Keratinocyte (primary cell): ENCODE data around the gene LDAH. TPM values are rescaled to one million over a fixed set of nuclear protein-coding genes. Genes with fewer than 3 reads are reported as not detected.

Experiments used
- DNase-seq: peaks from one replicate; pipeline ENCODE4 v3.0.0-alpha.2; 2011; ENCODE audit warnings: low read depth, missing footprints, low spot score
- FAIRE-seq: peaks from 2 replicates; lab custom pipeline; 2011; peaks lifted over from hg19 to GRCh38; lab: Jason Lieb, UNC
- H2AFZ ChIP-seq: 2 replicates; pipeline ENCODE4 v1.6.0; 2012; ENCODE audit warnings: low read length, control low read depth, inconsistent platforms; ENCODE audit not compliant: control insufficient read depth
- H3K27ac ChIP-seq: 2 replicates; pipeline ENCODE4 v1.5.1; 2011; ENCODE audit warnings: low read length; ENCODE audit not compliant: control insufficient read depth, insufficient read depth
- H3K27me3 ChIP-seq: 3 replicates; pipeline ENCODE4 v1.6.0; 2011; ENCODE audit warnings: low read length; ENCODE audit not compliant: control insufficient read depth, insufficient read depth; ENCODE audit errors: extremely low read depth
- H3K36me3 ChIP-seq, 2 experiments: 2 replicates in 1 of 2; 3 replicates in 1 of 2; pipeline ENCODE4 v1.5.1; 2011; ENCODE audit warnings: low read length in 2 of 2, mild to moderate bottlenecking in 1 of 2; ENCODE audit not compliant: control insufficient read depth in 2 of 2, insufficient read depth in 2 of 2; ENCODE audit errors: extremely low read depth in 1 of 2
- H3K4me1 ChIP-seq: 3 replicates; pipeline ENCODE4 v1.5.1; 2011; ENCODE audit warnings: low read length; ENCODE audit not compliant: control insufficient read depth, insufficient read depth; ENCODE audit errors: extremely low read depth
- H3K4me2 ChIP-seq: 3 replicates; pipeline ENCODE4 v1.6.0; 2011; ENCODE audit warnings: low read depth, low read length; ENCODE audit not compliant: control insufficient read depth, insufficient read depth; ENCODE audit errors: extremely low read depth
- H3K4me3 ChIP-seq, 3 experiments: fragments of 200-600 bp in 1 of 3; sonication (generic) in 1 of 3; 2 replicates in 2 of 3; 3 replicates in 1 of 3; pipeline ENCODE4 v1.5.1; 2011 to 2016; ENCODE audit warnings: low read length in 3 of 3, mild to moderate bottlenecking in 3 of 3, control low read depth in 2 of 3, inconsistent platforms in 1 of 3, low read depth in 1 of 3, mixed read lengths in 1 of 3, mixed run types in 1 of 3, moderate library complexity in 1 of 3; ENCODE audit not compliant: control insufficient read depth in 2 of 3, insufficient read depth in 2 of 3; ENCODE audit errors: extremely low read depth in 1 of 3
- H3K79me2 ChIP-seq: 2 replicates; pipeline ENCODE4 v1.6.0; 2012; ENCODE audit warnings: low read length; ENCODE audit not compliant: control insufficient read depth, insufficient read depth
- H3K9ac ChIP-seq: 3 replicates; pipeline ENCODE4 v1.6.0; 2011; ENCODE audit warnings: low read length; ENCODE audit not compliant: control insufficient read depth, insufficient read depth; ENCODE audit errors: extremely low read depth
- H3K9me1 ChIP-seq: 3 replicates; pipeline ENCODE4 v1.6.0; 2011; ENCODE audit warnings: low read length; ENCODE audit not compliant: control insufficient read depth, insufficient read depth; ENCODE audit errors: extremely low read depth
- H3K9me3 ChIP-seq: 2 replicates; pipeline ENCODE4 v1.5.1; 2012; ENCODE audit warnings: low read depth, low read length; ENCODE audit not compliant: control insufficient read depth
- H4K20me1 ChIP-seq: 3 replicates; pipeline ENCODE4 v1.6.0; 2011; ENCODE audit warnings: low read length; ENCODE audit not compliant: control insufficient read depth, insufficient read depth; ENCODE audit errors: extremely low read depth
- CTCF ChIP-seq, 3 experiments: IDR thresholded peaks in 1 of 3; conservative IDR thresholded peaks in 1 of 3; optimal IDR thresholded peaks in 1 of 3; 2 replicates in 2 of 3; 3 replicates in 1 of 3; pipeline versions ENCODE3 to v1.5.1; 2011; ENCODE audit warnings: low read length in 3 of 3, mild to moderate bottlenecking in 3 of 3, moderate library complexity in 2 of 3, control low read depth in 1 of 3, inconsistent platforms in 1 of 3; ENCODE audit not compliant: insufficient read depth in 2 of 3; ENCODE audit errors: extremely low read depth in 1 of 3
- EZH2 ChIP-seq: IDR thresholded peaks from one replicate; pipeline ENCODE4 v1.6.1; 2012; ENCODE audit warnings: inconsistent platforms, mild to moderate bottlenecking, low read length, moderate library complexity
- dilution Hi-C: fragments of 300-500 bp; cut with MboI; formaldehyde crosslinking; loops from one replicate; pipeline ENCODE4 v1.7.0; 2020; ENCODE audit warnings: low sequenced_read_pairs; ENCODE audit not compliant: extremely low pct_ligation_motif_present
- polyA plus RNA-seq, 5 experiments: library from polyadenylated mRNA; depleted of rRNA in 3 of 5; stranded (reverse) in 3 of 5; stranded (forward) in 1 of 5; unstranded in 1 of 5; fragments of >200 nt; gene quantifications; 1 replicate in 1 of 5; 2 replicates in 3 of 5; 3 replicates in 1 of 5; pipeline versions ENCODE4 v1.2.1 to v1.2.3, GENCODE V29; 2011 to 2012; ENCODE audit warnings: missing spikeins in 2 of 5, low read depth in 1 of 5, low replicate concordance in 1 of 5

The LDAH gene
- polyA plus RNA-seq, 1 donor (not counting 4 experiments of a cell fraction or from before 2014, with no cell fraction given): 22.7 TPM

- H3K4me3 ChIP-seq: no peak overlapping the region
- no peaks in the 10 kb centered on the region for H3K9me3 ChIP-seq
- H3K4me2 ChIP-seq: no peak overlapping the region
- FAIRE-seq (no peak), DNase-seq (no peak)
- H3K9me1 ChIP-seq: no peaks in the 10 kb centered on the region
- H4K20me1 ChIP-seq: no peaks in the 10 kb centered on the region
- no peaks in the 10 kb centered on the region for H3K36me3 ChIP-seq
- no peak overlapping the region for H3K27ac ChIP-seq
- dilution Hi-C loops: no loop called here
- peaks cover 12% of the 10 kb centered on the region for H3K4me1 ChIP-seq
- H2AFZ ChIP-seq: no peak overlapping the region
- no peaks in the 10 kb centered on the region for H3K27me3 ChIP-seq
- TF ChIP-seq EZH2 (no peak), CTCF (optimal IDR thresholded peaks at IDR 0.05 in 1 of 3, IDR thresholded peaks at IDR 0.05 in 1 of 3, conservative IDR thresholded peaks at IDR 0.05 in 1 of 3; ENCODE audit: extremely low read depth in 1 of 3, insufficient read depth in 2 of 3, low read length in 3 of 3) (no peak)
- H3K9ac ChIP-seq: no peak overlapping the region
- no peaks in the 10 kb centered on the region for H3K79me2 ChIP-seq
Measured at GRCh38 chr2:20725782-20726181, 97.1 kb downstream of the LDAH start.

DNA sequence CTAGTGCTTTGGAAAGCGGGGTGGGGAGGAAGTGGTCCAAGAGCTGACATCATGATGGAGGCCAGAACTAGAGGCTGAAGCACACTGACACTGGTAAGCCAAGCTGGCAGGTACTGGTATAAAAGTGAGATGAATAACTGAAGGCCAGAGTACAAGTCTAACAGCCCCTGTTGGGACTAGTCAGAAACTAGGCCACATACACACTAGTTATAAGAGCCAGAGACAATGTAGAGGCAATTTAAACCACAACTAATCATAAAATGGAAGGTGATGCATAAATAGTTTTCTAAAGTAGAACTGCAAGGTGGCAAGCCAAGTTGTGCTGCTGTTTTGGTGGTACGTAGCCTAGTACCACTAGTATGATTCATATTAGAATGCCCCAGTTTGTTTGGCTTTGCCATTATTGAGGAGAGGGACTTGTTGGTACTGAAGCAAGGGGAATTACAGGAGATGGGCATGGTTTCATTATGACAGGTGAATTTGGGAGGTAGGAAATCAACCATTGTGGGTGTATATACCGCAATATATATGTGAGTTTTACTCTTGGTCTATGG is 98.3 kb downstream of the LDAH start:
- H3K4me2 ChIP-seq: no peak overlapping the region
- TF ChIP-seq CTCF (optimal IDR thresholded peaks at IDR 0.05 in 1 of 3, IDR thresholded peaks at IDR 0.05 in 1 of 3, conservative IDR thresholded peaks at IDR 0.05 in 1 of 3; ENCODE audit: extremely low read depth in 1 of 3, insufficient read depth in 2 of 3, low read length in 3 of 3) (no peak), EZH2 (no peak)
- dilution Hi-C loops: no loop called here
- no peaks in the 10 kb centered on the region for H3K36me3 ChIP-seq
- no peaks in the 10 kb centered on the region for H3K9me3 ChIP-seq
- no peak overlapping the region for H2AFZ ChIP-seq
- H4K20me1 ChIP-seq: no peaks in the 10 kb centered on the region
- no peaks in the 10 kb centered on the region for H3K27me3 ChIP-seq
- H3K79me2 ChIP-seq: no peaks in the 10 kb centered on the region
- DNase-seq (no peak), FAIRE-seq (no peak)
- no peak overlapping the region for H3K27ac ChIP-seq
- H3K4me1 ChIP-seq: peaks cover 12% of the 10 kb centered on the region
- no peak overlapping the region for H3K4me3 ChIP-seq
- H3K9me1 ChIP-seq: no peaks in the 10 kb centered on the region
- no peak overlapping the region for H3K9ac ChIP-seq
